AG04449 (cell line): ENCODE data around the gene LRRC45.

ENCODE experiments used
- CTCF ChIA-PET: fragments of 350-600 bp; formaldehyde crosslinking; extraction: SDS; loops from one replicate; lab custom pipeline; 2021; ENCODE audit warnings: antibody characterized with exemption; lab: Yijun Ruan, JAX
- POLR2A ChIA-PET: fragments of 400-600, 350-600 bp; formaldehyde crosslinking; extraction: SDS; loops from one replicate; lab custom pipeline; 2020; ENCODE audit warnings: antibody characterized with exemption, inconsistent platforms; lab: Yijun Ruan, JAX
- DNase-seq: peaks from one replicate; pipeline ENCODE4 v3.0.0-alpha.2; 2010; ENCODE audit warnings: low read depth, low spot score
- H3K4me3 ChIP-seq: 2 replicates; pipeline ENCODE4 v1.5.1; 2011; ENCODE audit warnings: low read depth, mild to moderate bottlenecking, control low read depth, low read length
- TF ChIP-seq, protein P1 (sequence below): IDR thresholded peaks from one replicate; pipeline ENCODE4 v1.5.1; 2011; ENCODE audit warnings: mild to moderate bottlenecking, moderate library complexity, low read length, control low read depth, inconsistent platforms; ENCODE audit not compliant: insufficient read depth; ENCODE audit errors: missing control alignments

Gene LRRC45

DNA sequence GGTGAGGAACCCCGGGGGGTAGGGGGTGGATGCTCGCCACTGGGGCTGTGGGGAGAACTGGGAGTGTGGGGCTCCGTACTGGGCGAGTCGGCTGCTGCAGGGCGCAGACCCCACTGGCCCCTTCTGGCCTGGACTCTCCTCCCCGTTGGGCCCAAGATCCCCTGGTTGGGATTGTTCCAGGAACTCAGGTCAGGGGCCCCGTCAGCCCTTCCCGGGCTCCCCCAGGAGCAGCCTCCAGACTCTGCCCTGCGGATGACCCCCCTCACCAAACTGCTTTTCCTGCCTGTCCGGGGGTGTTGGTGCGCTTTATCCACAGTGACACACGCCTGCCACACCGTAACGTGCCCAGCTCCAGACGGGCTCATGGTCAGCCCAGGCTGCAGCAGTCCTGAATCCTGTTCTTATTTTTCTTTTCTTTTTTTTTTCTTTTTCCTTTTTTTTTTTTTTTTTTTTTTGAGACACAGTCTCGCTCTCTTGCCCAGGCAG is 21.5 kb upstream of the LRRC45 start:
- TF ChIP-seq, protein P1, sequence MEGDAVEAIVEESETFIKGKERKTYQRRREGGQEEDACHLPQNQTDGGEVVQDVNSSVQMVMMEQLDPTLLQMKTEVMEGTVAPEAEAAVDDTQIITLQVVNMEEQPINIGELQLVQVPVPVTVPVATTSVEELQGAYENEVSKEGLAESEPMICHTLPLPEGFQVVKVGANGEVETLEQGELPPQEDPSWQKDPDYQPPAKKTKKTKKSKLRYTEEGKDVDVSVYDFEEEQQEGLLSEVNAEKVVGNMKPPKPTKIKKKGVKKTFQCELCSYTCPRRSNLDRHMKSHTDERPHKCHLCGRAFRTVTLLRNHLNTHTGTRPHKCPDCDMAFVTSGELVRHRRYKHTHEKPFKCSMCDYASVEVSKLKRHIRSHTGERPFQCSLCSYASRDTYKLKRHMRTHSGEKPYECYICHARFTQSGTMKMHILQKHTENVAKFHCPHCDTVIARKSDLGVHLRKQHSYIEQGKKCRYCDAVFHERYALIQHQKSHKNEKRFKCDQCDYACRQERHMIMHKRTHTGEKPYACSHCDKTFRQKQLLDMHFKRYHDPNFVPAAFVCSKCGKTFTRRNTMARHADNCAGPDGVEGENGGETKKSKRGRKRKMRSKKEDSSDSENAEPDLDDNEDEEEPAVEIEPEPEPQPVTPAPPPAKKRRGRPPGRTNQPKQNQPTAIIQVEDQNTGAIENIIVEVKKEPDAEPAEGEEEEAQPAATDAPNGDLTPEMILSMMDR = no peak
- ChIA-PET CTCF (no interaction called here), POLR2A (no interaction called here)
- no peak overlapping the region for H3K4me3 ChIP-seq
- no peak for DNase-seq

DNA sequence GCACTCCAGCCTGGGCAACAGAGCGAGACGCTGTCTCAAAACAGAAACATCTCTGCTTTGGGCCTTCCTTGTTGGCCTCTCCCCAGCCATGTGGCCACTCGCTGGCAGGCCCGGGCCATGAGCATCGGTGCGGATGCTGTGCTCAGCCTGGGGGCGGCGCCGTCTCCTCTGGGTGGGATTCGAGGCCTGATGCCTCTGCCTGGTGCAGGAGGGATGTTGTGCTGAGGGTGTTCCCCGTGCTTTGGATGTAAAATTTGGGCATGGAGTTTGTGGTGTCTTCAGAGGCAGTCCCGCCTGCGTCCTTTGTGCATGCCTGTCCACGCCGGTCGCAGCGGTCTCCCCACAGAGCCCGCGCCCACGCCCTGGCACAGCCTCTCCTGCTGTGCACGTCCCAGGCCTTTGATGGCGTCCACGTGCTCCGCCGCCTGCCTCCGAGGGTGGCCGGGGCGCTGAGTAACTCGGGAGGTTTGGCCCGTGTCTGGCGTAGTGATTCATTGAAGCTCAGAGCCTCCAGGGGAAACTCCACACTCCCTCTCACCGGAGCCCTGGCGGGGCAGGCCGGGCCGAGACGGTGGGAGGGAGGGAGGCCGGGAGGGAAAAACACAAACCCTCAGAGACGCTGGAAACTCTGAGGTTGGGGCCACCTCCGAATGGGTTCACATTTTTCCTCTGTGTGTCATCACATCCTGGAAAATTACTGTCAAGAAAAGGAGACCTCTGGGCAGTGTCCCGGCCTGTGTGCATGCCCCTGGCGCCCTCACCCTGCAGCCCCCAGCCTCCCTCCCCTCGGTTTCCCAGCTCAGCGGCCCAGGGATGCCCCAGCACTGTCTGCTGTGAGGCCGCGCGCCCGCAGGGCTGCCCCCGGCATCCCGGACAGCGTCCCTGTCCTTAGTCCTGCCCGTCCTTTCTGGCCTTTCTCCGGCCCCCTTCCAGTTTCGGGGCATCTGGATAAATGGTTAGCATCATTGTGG is 19.4 kb upstream of the LRRC45 start:
- H3K4me3 ChIP-seq = no peak overlapping the region
- peak; percentile 63 for DNase-seq
- ChIA-PET POLR2A (interaction anchor here (0.6 to 1.3 kb wide), 3 partner anchors 9 to 19 kb away, joined by 3 to 4 read pairs (median 3); partner anchors contain the start of gene CENPX), CTCF (interaction anchor here (0.8 to 4.1 kb wide), 5 partner anchors 17 to 44 kb away, joined by 3 to 43 read pairs (median 9); partner anchors contain the start of genes CENPX, LRRC45 and NOTUM)
- TF ChIP-seq, protein P1 = no peak

DNA sequence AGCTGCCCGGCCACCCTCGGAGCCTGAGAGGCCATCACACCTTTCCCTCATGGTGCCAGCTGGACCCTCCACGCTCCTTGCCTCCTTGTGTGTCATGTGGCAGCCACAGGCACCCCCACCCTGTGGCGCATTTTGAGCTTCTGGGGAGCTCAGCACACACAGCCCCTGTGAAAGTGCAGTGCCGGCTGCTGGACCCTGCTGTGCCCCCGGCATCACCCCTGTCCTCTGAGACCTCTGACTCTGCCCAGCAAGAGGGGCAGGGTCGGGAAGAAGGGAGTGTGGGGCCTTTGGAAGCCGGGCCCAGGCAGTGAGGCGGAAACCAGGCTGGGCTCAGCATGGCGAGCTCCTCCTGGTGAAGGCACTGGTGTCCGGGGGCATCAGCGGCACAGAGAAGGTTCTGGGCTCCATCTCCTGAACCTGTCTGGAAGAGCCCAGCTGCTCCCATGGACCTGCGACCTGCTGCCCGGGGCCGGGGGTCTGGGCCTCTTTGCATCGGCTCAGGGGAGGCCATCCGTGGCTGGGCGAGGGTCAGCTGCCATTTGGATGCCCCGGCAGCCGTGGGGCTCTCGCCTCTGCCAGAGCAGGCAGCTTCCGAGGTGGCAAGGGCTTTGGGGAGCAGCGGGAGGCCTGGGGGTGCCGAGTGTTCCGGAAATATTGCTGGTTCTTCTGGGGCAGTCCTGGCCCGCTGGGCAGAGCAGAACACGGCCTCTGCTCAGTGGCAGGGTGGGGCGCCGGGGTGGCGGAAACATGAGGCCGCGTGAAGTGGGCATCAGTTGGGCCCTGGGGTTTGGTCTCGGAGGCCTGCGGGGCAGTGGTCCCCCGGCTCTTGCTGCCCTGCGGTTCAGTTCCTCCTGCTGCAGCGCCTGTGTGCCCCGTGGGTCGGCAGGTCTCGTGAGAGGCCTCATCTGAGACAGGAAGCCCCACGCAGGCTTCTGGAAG is 18.3 kb upstream of the LRRC45 start:
- DNase-seq = no peak
- ChIA-PET CTCF (interaction anchor here (2.3 to 4.1 kb wide), 3 partner anchors 16 to 45 kb away, joined by 9 to 43 read pairs (median 11); partner anchors contain the start of genes CENPX and LRRC45), POLR2A (interaction anchor here (1.3 kb wide), 1 partner anchor 8 kb away, joined by 4 read pairs; no protein-coding TSS in a partner anchor)

DNA sequence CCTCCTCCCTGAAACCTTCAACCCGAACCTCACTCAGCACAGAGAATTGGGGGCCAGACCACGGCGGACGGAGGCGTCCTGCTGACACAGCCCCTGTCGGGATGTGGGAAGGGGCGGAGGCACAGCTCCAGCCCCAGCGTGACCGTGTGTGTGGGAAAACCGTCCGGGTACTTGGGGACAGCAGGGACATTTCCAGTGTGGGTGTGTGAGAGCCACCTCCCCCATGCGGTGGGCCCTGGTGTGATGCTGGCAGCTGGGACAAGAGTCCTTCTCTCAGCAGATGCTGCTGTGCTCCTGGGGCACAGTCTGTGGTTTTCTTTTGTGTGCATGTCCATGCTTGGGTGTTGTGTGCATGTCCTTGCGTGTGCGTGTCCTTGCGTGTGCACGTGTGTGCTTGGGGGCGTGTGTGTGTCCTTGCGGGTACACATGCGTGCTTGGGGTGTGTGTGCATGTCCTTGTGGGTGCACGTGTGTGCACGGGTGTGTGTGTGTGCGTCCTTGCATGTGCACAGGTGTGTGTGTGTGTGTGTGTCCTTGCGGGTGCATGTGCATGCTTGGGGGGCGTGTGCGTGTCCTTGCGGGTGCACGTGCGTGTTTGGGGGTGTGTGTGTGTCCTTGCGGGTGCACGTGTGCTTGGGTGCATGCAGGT is 17.3 kb upstream of the LRRC45 start:
- POLR2A ChIA-PET = no interaction called here
- no peak for DNase-seq
- no peak overlapping the region for H3K4me3 ChIP-seq
- TF ChIP-seq, protein P1 = no peak
- CTCF ChIA-PET = interaction anchor here (2.3 to 4.1 kb wide), 2 partner anchors 15 to 46 kb away, joined by 11 to 43 read pairs; partner anchors contain the start of genes CENPX and LRRC45

More for the DNA sequence above, 18.3 kb upstream of the LRRC45 start:
- TF ChIP-seq, protein P1 = no peak
- no peak overlapping the region for H3K4me3 ChIP-seq

DNA sequence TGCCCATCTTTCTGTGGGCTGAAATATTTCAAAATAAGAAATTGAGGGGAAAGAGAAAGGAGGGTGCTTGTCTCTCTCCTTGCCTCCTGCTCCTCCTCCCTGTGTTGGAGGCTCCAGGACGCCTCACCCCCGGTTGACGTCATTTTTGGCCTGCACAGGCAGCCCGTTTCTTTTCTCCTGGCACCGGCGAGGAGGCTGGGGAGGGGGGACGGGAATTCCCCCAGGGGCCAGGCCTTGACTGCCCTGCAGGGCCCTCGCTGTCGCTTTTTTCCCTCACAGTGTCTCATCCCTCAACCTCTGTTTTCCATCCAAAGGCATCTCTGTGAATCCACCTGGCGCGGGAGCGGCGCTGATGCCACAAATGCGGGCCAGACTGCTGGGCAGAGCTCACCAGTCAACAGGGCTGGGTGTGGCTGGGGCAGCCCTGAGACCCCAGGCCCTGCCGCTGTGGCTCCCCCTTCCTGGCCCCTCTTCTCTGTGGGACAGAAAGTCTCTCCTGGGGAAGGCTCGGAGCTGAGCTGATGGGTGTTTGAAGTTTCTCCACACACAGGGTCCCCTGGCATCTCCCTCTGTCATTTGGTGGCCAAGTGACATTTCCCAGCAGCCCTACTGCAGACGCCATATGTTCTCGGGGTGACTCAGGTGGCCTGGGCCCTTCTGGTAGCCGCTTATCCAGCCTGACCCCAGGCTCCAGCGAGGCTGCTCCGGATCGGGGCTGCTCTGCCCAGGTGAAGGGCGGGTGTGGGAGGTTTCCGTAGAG is 16.5 kb upstream of the LRRC45 start:
- ChIA-PET CTCF (no interaction called here), POLR2A (no interaction called here)
- DNase-seq = no peak
- TF ChIP-seq, protein P1 = no peak
- H3K4me3 ChIP-seq = no peak overlapping the region
